SH-SY5Y (cell line): ENCODE results near the gene MCEMP1.

Source experiments
- GATA2 ChIP-seq: IDR thresholded peaks from 2 replicates; pipeline ENCODE4 v1.6.1; 2011; ENCODE audit warnings: mild to moderate bottlenecking, low read depth, low read length
- GATA3 ChIP-seq: IDR thresholded peaks from 2 replicates; pipeline ENCODE4 v1.6.1; 2011; ENCODE audit warnings: low read depth, mild to moderate bottlenecking, low read length, moderate library complexity

DNA sequence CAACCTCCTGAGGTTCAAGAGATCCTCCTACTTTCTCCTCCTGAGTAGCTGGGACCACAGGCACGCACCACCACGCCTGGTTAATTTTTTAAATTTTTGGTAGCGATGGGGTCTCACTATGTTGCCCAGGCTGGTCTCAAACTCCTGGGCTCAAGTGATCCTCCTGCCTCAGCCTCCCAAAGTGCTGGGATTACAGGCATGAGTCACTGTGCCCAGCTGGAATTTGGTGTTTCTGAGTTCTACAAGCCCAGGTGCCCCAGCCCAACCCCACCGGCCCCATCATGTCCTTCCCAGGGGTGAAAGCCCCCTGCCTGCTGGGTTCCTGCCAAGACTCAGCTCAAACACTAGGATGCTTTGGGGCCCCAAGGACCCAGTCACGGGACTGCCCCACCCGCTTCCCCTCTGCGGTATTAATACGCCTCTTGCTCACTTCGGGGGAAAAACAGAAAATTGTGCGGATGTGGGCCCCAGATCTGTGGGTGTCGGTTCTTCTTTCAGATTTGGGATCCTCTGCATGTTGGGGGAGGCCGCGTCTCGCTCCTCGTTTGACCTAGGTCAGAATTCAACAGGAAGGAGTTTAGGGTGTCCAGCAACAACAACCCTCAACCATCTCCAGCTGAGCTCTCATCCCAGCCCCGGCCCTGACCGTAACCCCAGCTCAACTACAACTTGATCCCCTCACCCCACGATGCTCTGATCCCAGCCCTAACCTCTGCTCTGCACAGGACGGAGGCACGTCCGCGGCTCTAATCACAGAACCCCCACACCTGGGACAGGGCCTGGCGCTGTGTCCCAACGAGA is 28.7 kb downstream of the MCEMP1 start:
- TF ChIP-seq GATA2, result no peak
- no peak for TF ChIP-seq GATA3
